Measurements from ENCODE around the gene FOXN3.

GRCh38 chr14:89302396-89302950 is 114.6 kb downstream of the FOXN3 start:
- TF ChIP-seq CTCF (optimal IDR thresholded peaks at IDR 0.05 in 1 of 3, IDR thresholded peaks at IDR 0.05 in 1 of 3, conservative IDR thresholded peaks at IDR 0.05 in 1 of 3; ENCODE audit: extremely low read depth in 1 of 3, insufficient read depth in 2 of 3, low read length in 3 of 3) (no peak), EZH2 (IDR thresholded peaks at IDR 0.05; ENCODE audit: low read length) (no peak)
